Panc1 (cell line): ENCODE measurements around the gene PSME1. TPM values are rescaled to one million over a fixed set of nuclear protein-coding genes. Genes with fewer than 3 reads are reported as not detected.
A peak's percentile ranks its signal among the peaks of the same experiment; 100 is the strongest.

Experiments
- ATAC-seq: fragments of 200-7000 bp; cut with Tn5 transposase; 2 replicates; pipeline ENCODE4 v1.9.1; 2020; ENCODE audit warnings: mild to moderate bottlenecking, moderate library complexity
- BruUV-seq: library from RNA; stranded (reverse); fragments of 400-500 nt; replicated peaks from 2 replicates; lab custom pipeline; 2021; lab: Mats Ljungman, UMichigan
- CTCF ChIA-PET: fragments of 300-600 bp; sonication (Branson Sonifier 250); formaldehyde crosslinking; loops from one replicate; lab custom pipeline; 2022; ENCODE audit warnings: antibody characterized with exemption; lab: Charles Lee
- POLR2A ChIA-PET: fragments of 300-600 bp; sonication (Branson Sonifier 250); formaldehyde crosslinking; loops from one replicate; lab custom pipeline; 2022; ENCODE audit warnings: antibody characterized with exemption; lab: Charles Lee
- DNase-seq: peaks from one replicate; pipeline ENCODE4 v3.0.0-alpha.2; 2010; ENCODE audit warnings: low read depth, low spot score
- H3K27ac ChIP-seq: 2 replicates; pipeline ENCODE4 v1.5.1; 2011; ENCODE audit warnings: mild to moderate bottlenecking, low read length, inconsistent platforms
- H3K27me3 ChIP-seq: fragments of 200-500 bp; sonication (Bioruptor generic); 2 replicates; pipeline ENCODE4 v1.6.0; 2014; ENCODE audit warnings: low read length, inconsistent platforms; ENCODE audit not compliant: control insufficient read depth, insufficient read depth
- H3K36me3 ChIP-seq: fragments of 200-500 bp; sonication (Bioruptor generic); 2 replicates; pipeline ENCODE4 v1.5.1; 2014; ENCODE audit warnings: inconsistent platforms, mild to moderate bottlenecking, low read length, moderate library complexity; ENCODE audit not compliant: control insufficient read depth, insufficient read depth
- H3K4me1 ChIP-seq: 2 replicates; pipeline ENCODE4 v1.5.1; 2011; ENCODE audit warnings: inconsistent platforms, mild to moderate bottlenecking, low read length, moderate library complexity; ENCODE audit not compliant: control insufficient read depth, insufficient read depth
- H3K4me3 ChIP-seq, 2 experiments: 2 replicates each; pipeline ENCODE4 v1.5.1; 2011 to 2012; ENCODE audit warnings: low read depth in 2 of 2, low read length in 2 of 2, mild to moderate bottlenecking in 2 of 2, inconsistent platforms in 1 of 2, moderate library complexity in 1 of 2
- H3K9me3 ChIP-seq: fragments of 200-500 bp; sonication (Bioruptor generic); 2 replicates; pipeline ENCODE4 v1.5.1; 2014; ENCODE audit warnings: low read depth, mild to moderate bottlenecking, inconsistent platforms, low read length, moderate library complexity; ENCODE audit not compliant: control insufficient read depth, insufficient read depth
- CTCF ChIP-seq: fragments of 450-650 bp; IDR thresholded peaks from 2 replicates; pipeline ENCODE4 v1.5.1; 2017; ENCODE audit warnings: mild to moderate bottlenecking
- POLR2AphosphoS5 ChIP-seq: IDR thresholded peaks from 2 replicates; pipeline ENCODE4 v1.6.1; 2012; ENCODE audit warnings: mild to moderate bottlenecking, low read depth, low read length, moderate library complexity
- REST ChIP-seq, 2 experiments: IDR thresholded peaks; 2 replicates each; pipeline ENCODE4 v1.6.1; 2011 to 2012; ENCODE audit warnings: low read depth in 2 of 2, control low read depth in 1 of 2, low read length in 1 of 2, mild to moderate bottlenecking in 1 of 2, moderate library complexity in 1 of 2; ENCODE audit not compliant: insufficient read depth in 1 of 2
- SIN3A ChIP-seq: IDR thresholded peaks from 2 replicates; pipeline ENCODE4 v1.6.1; 2012; ENCODE audit warnings: low read depth, mild to moderate bottlenecking, low read length, moderate library complexity, borderline replicate concordance; ENCODE audit not compliant: insufficient read depth
- TCF7L2 ChIP-seq: IDR thresholded peaks from 2 replicates; pipeline ENCODE4 v1.6.1; 2011; ENCODE audit warnings: mild to moderate bottlenecking, low read depth, low read length, inconsistent platforms
- in situ Hi-C: cut with HindIII; loops from 2 replicates; pipeline ENCODE4 v1.10.0; 2016; ENCODE audit warnings: low sequenced_read_pairs, low pct_unique_long_range_greater_than_20kb
- intact Hi-C: fragments of 100-400 bp; cut with micrococcal nuclease; formaldehyde crosslinking; loops from one replicate; pipeline ENCODE4 v1.10.0; 2022; ENCODE audit not compliant: unreplicated experiment
- total RNA-seq: library from RNA; stranded (reverse); gene quantifications from one replicate; pipeline ENCODE4 v1.2.1, GENCODE V29; 2021; ENCODE audit not compliant: unreplicated experiment

The PSME1 gene
- total RNA-seq, 1 experiment from 2014 or later: 130 TPM

GRCh38 chr14:24110523-24110922 lies 25.5 kb upstream of the PSME1 start:
- Histone ChIP-seq H3K27me3 (no peaks in the 10 kb centered on the region), H3K27ac (no peak overlapping the region), H3K4me3 (no peak overlapping the region), H3K4me1 (no peaks in the 10 kb centered on the region), H3K36me3 (no peaks in the 10 kb centered on the region; the same call in 1 of the 2 replicates), H3K9me3 (no peaks in the 10 kb centered on the region)
- CTCF ChIA-PET: interaction anchor here (0.7 to 1.0 kb wide), 2 partner anchors 52 to 89 kb away, joined by 3 to 10 read pairs; no protein-coding TSS in a partner anchor
- no peak for TF ChIP-seq CTCF
- no peak for TF ChIP-seq REST (IDR thresholded peaks at IDR 0.05; ENCODE audit: insufficient read depth in 1 of 2, low read depth in 2 of 2, low read length in 1 of 2)
- no peak for TF ChIP-seq TCF7L2
- TF ChIP-seq SIN3A: no peak
- no peak for TF ChIP-seq POLR2AphosphoS5
- intact Hi-C loops: no loop called here
- DNase-seq (no peak), ATAC-seq (no peak)
- POLR2A ChIA-PET: interaction anchor here (0.5 kb wide), 1 partner anchor 40 kb away, joined by 9 read pairs; no protein-coding TSS in a partner anchor
- in situ Hi-C loops: no loop called here
- no TSS peak for BruUV-seq

- Histone ChIP-seq H3K4me1 (no peaks in the 10 kb centered on the region), H3K27me3 (no peaks in the 10 kb centered on the region), H3K4me3 (peak overlapping the region; percentile 86 to 98), H3K27ac (peak overlapping the region; percentile 95), H3K9me3 (no peaks in the 10 kb centered on the region), H3K36me3 (no peaks in the 10 kb centered on the region; the same call in none of the 2 replicates)
- DNase-seq (no peak), ATAC-seq (no peak)
- intact Hi-C loops: no loop called here
- no peak for TF ChIP-seq POLR2AphosphoS5
- no peak for TF ChIP-seq REST (IDR thresholded peaks at IDR 0.05; ENCODE audit: insufficient read depth in 1 of 2, low read depth in 2 of 2, low read length in 1 of 2)
- TF ChIP-seq TCF7L2: no peak
- TF ChIP-seq CTCF: no peak
- TF ChIP-seq SIN3A: no peak
- no TSS peak for BruUV-seq
- ChIA-PET CTCF (interaction anchor here (1.0 kb wide), 1 partner anchor 27 kb away, joined by 6 read pairs; no protein-coding TSS in a partner anchor), POLR2A (interaction anchor here (1.7 kb wide), 1 partner anchor 34 kb away, joined by 5 read pairs; the partner anchor contains the start of gene RNF31)
- in situ Hi-C loops: no loop called here
These were observed 22.6 kb upstream of the PSME1 start for GRCh38 chr14:24113379-24113800.
